ACC112 (cell line): ENCODE measurements around the gene JAML.
A peak's percentile ranks its signal among the peaks of the same experiment; 100 is the strongest.

Experiments used
- H2AFZ ChIP-seq: fragments of 200-600 bp; sonication (generic); one replicate; pipeline ENCODE4 v1.6.0; 2017; ENCODE audit warnings: antibody characterized with exemption, low read length; ENCODE audit not compliant: unreplicated experiment
- H3K27ac ChIP-seq: fragments of 200-600 bp; sonication (generic); 2 replicates; pipeline ENCODE4 v1.5.1; 2014; ENCODE audit warnings: low read depth, mild to moderate bottlenecking, antibody characterized with exemption, low read length, moderate library complexity
- H3K27me3 ChIP-seq: fragments of 200-600 bp; sonication (generic); 2 replicates; pipeline ENCODE4 v1.6.1; 2014; ENCODE audit warnings: mild to moderate bottlenecking, antibody characterized with exemption, low read length, moderate library complexity, mixed read lengths; ENCODE audit not compliant: insufficient read depth
- H3K36me3 ChIP-seq: fragments of 200-600 bp; sonication (generic); 2 replicates; pipeline ENCODE4 v1.6.1; 2016; ENCODE audit warnings: mild to moderate bottlenecking, antibody characterized with exemption, low read length, moderate library complexity, mixed read lengths; ENCODE audit not compliant: insufficient read depth
- H3K4me1 ChIP-seq: fragments of 200-600 bp; sonication (generic); one replicate; pipeline ENCODE4 v1.6.1; 2016; ENCODE audit warnings: low read length, mixed read lengths; ENCODE audit not compliant: insufficient read depth, unreplicated experiment, control insufficient read depth
- H3K4me3 ChIP-seq: fragments of 200-600 bp; sonication (generic); 2 replicates; pipeline ENCODE4 v1.5.1; 2014; ENCODE audit warnings: mild to moderate bottlenecking, low read depth, low read length
- H3K79me2 ChIP-seq: fragments of 200-600 bp; sonication (generic); one replicate; pipeline ENCODE4 v1.6.0; 2016; ENCODE audit warnings: low read length; ENCODE audit not compliant: control insufficient read depth, unreplicated experiment, insufficient read depth

JAML gene

GRCh38 chr11:118153516-118153915 is 71.3 kb downstream of the JAML start:
- Histone ChIP-seq H3K27me3 (peaks cover 99% of the 10 kb centered on the region), H2AFZ (no peak overlapping the region), H3K36me3 (no peaks in the 10 kb centered on the region), H3K27ac (no peak overlapping the region), H3K4me3 (no peak overlapping the region), H3K4me1 (no peaks in the 10 kb centered on the region), H3K79me2 (no peaks in the 10 kb centered on the region)

- no peaks in the 10 kb centered on the region for H3K4me1 ChIP-seq
- no peaks in the 10 kb centered on the region for H3K79me2 ChIP-seq
- peaks cover 99% of the 10 kb centered on the region for H3K27me3 ChIP-seq
- H3K36me3 ChIP-seq = no peaks in the 10 kb centered on the region
- peak within 1 kb of the TSS; percentile 77 for H3K4me3 ChIP-seq
- peak within 1 kb of the TSS; percentile 90 for H2AFZ ChIP-seq
- H3K27ac ChIP-seq = no peak within 1 kb of the TSS
These were observed 72.0 kb downstream of the JAML start, which contains the start of gene SCN4B for GRCh38 chr11:118152552-118153471. SCN4B (minus strand) TSS chr11:118152823; CDS start chr11:118152673, 150 bp downstream.

GRCh38 chr11:118152020-118152551 is 72.7 kb downstream of the JAML start:
- H3K27me3 ChIP-seq = peaks cover 99% of the 10 kb centered on the region
- peak overlapping the region; percentile 77 for H3K4me3 ChIP-seq
- no peak overlapping the region for H2AFZ ChIP-seq
- H3K4me1 ChIP-seq = no peaks in the 10 kb centered on the region
- H3K36me3 ChIP-seq = no peaks in the 10 kb centered on the region
- H3K27ac ChIP-seq = no peak overlapping the region
- no peaks in the 10 kb centered on the region for H3K79me2 ChIP-seq

- no peaks in the 10 kb centered on the region for H3K4me1 ChIP-seq
- H3K27me3 ChIP-seq = peaks cover 99% of the 10 kb centered on the region
- no peak overlapping the region for H3K4me3 ChIP-seq
- no peak overlapping the region for H2AFZ ChIP-seq
- no peak overlapping the region for H3K27ac ChIP-seq
- no peaks in the 10 kb centered on the region for H3K36me3 ChIP-seq
- no peaks in the 10 kb centered on the region for H3K79me2 ChIP-seq
These were observed 73.4 kb downstream of the JAML start for GRCh38 chr11:118151431-118151830.

GRCh38 chr11:118149493-118149892 is 75.3 kb downstream of the JAML start:
- Histone ChIP-seq H3K27ac (no peak overlapping the region), H3K4me3 (no peak overlapping the region), H3K36me3 (no peaks in the 10 kb centered on the region), H3K4me1 (no peaks in the 10 kb centered on the region), H2AFZ (no peak overlapping the region), H3K27me3 (peaks cover 97% of the 10 kb centered on the region), H3K79me2 (no peaks in the 10 kb centered on the region)

- no peaks in the 10 kb centered on the region for H3K36me3 ChIP-seq
- H3K79me2 ChIP-seq = no peaks in the 10 kb centered on the region
- H2AFZ ChIP-seq = no peak overlapping the region
- H3K4me1 ChIP-seq = no peaks in the 10 kb centered on the region
- H3K27me3 ChIP-seq = peaks cover 97% of the 10 kb centered on the region
- no peak overlapping the region for H3K4me3 ChIP-seq
- H3K27ac ChIP-seq = no peak overlapping the region
These were observed 76.0 kb downstream of the JAML start for GRCh38 chr11:118148856-118149255.

GRCh38 chr11:118148240-118148639 is 76.6 kb downstream of the JAML start:
- Histone ChIP-seq H3K79me2 (no peaks in the 10 kb centered on the region), H3K27me3 (peaks cover 98% of the 10 kb centered on the region), H3K4me3 (no peak overlapping the region), H3K36me3 (no peaks in the 10 kb centered on the region), H2AFZ (no peak overlapping the region), H3K4me1 (no peaks in the 10 kb centered on the region), H3K27ac (no peak overlapping the region)

GRCh38 chr11:118147502-118147901 is 77.3 kb downstream of the JAML start:
- H3K27me3 ChIP-seq = peaks cover 98% of the 10 kb centered on the region
- no peaks in the 10 kb centered on the region for H3K4me1 ChIP-seq
- H2AFZ ChIP-seq = no peak overlapping the region
- H3K27ac ChIP-seq = no peak overlapping the region
- no peaks in the 10 kb centered on the region for H3K36me3 ChIP-seq
- no peak overlapping the region for H3K4me3 ChIP-seq
- H3K79me2 ChIP-seq = no peaks in the 10 kb centered on the region

- no peaks in the 10 kb centered on the region for H3K36me3 ChIP-seq
- no peak overlapping the region for H3K27ac ChIP-seq
- no peaks in the 10 kb centered on the region for H3K4me1 ChIP-seq
- H3K27me3 ChIP-seq = peaks cover 98% of the 10 kb centered on the region
- H3K79me2 ChIP-seq = no peaks in the 10 kb centered on the region
- no peak overlapping the region for H3K4me3 ChIP-seq
- H2AFZ ChIP-seq = no peak overlapping the region
These were observed 78.3 kb downstream of the JAML start for GRCh38 chr11:118146554-118146953.

- no peaks in the 10 kb centered on the region for H3K79me2 ChIP-seq
- H3K27me3 ChIP-seq = peaks cover 98% of the 10 kb centered on the region
- no peak overlapping the region for H3K27ac ChIP-seq
- no peaks in the 10 kb centered on the region for H3K4me1 ChIP-seq
- no peaks in the 10 kb centered on the region for H3K36me3 ChIP-seq
- H3K4me3 ChIP-seq = peak overlapping the region; percentile 78
- peak overlapping the region; percentile 39 for H2AFZ ChIP-seq
These were observed 79.3 kb downstream of the JAML start for GRCh38 chr11:118145285-118146227.
